HepG2 (cell line): ENCODE measurements around the gene POFUT2. TPM values are rescaled to one million over a fixed set of nuclear protein-coding genes. Genes with fewer than 3 reads are reported as not detected.

Source experiments
- ATAC-seq: fragments of 200-7000 bp; cut with Tn5 transposase; 3 replicates; pipeline ENCODE4 v1.9.1; 2020; ENCODE audit warnings: mild to moderate bottlenecking, moderate library complexity
- BruUV-seq: library from RNA; stranded (reverse); fragments of 400-500 nt; replicated peaks from 2 replicates; lab custom pipeline; 2021; lab: Mats Ljungman, UMichigan
- CTCF ChIA-PET: fragments of 300-600 bp; formaldehyde crosslinking; extraction: SDS; loops from one replicate; lab custom pipeline; 2021; ENCODE audit warnings: low total read pairs, inconsistent platforms, low intra/inter-chr PET ratio; lab: Yijun Ruan, JAX
- POLR2A ChIA-PET: fragments of 350-600 bp; sonication (Branson Sonifier 250); formaldehyde crosslinking; loops from one replicate; lab custom pipeline; 2020; ENCODE audit warnings: antibody characterized with exemption, inconsistent platforms; lab: Yijun Ruan, JAX
- DNase-seq: peaks from one replicate; pipeline ENCODE4 v3.0.0-alpha.2; 2015; ENCODE audit warnings: low spot score
- FAIRE-seq: peaks from 3 replicates; lab custom pipeline; 2011; peaks lifted over from hg19 to GRCh38; lab: Jason Lieb, UNC
- H2AFZ ChIP-seq: one replicate; pipeline ENCODE4 v1.6.1; 2011; ENCODE audit warnings: low read length, inconsistent platforms
- H3K27ac ChIP-seq: fragments of 300-600 bp; 3 replicates; pipeline ENCODE4 v1.8.0; 2011; ENCODE audit warnings: mixed run types, mild to moderate bottlenecking, mixed read lengths, low read length, inconsistent platforms; ENCODE audit not compliant: insufficient read depth; ENCODE audit errors: extremely low read length
- H3K27me3 ChIP-seq, 2 experiments: fragments of 200-600 bp in 1 of 2; 2 replicates in 1 of 2; 3 replicates in 1 of 2; pipeline versions ENCODE4 v1.6.0 to v1.8.0; 2011; ENCODE audit warnings: low read length in 2 of 2, mild to moderate bottlenecking in 2 of 2, moderate library complexity in 2 of 2, inconsistent platforms in 1 of 2; ENCODE audit not compliant: insufficient read depth in 2 of 2, control insufficient read depth in 1 of 2
- H3K36me3 ChIP-seq, 2 experiments: fragments of 200-600 bp in 1 of 2; replicated peaks in 1 of 2; 2 replicates in 1 of 2; 3 replicates in 1 of 2; pipeline versions ENCODE4 v1.5.1 to v1.8.0; 2011; ENCODE audit warnings: low read length in 2 of 2, inconsistent platforms in 1 of 2; ENCODE audit not compliant: insufficient read depth in 2 of 2, control insufficient read depth in 1 of 2
- H3K4me1 ChIP-seq: 2 replicates; pipeline ENCODE4 v1.5.1; 2012; ENCODE audit warnings: low read length, inconsistent platforms; ENCODE audit not compliant: insufficient read depth
- H3K4me2 ChIP-seq: 2 replicates; pipeline ENCODE4 v1.6.0; 2011; ENCODE audit warnings: low read depth, low read length, inconsistent platforms
- H3K4me3 ChIP-seq, 3 experiments: fragments of 200-600 bp in 1 of 3; sonication (generic), shearing (Covaris generic) in 1 of 3; replicated peaks in 1 of 3; 2 replicates each; pipeline ENCODE4 v1.5.1; 2011 to 2016; ENCODE audit warnings: low read length in 3 of 3, inconsistent platforms in 2 of 3, low read depth in 2 of 3, mild to moderate bottlenecking in 2 of 3, control low read depth in 1 of 3, mixed read lengths in 1 of 3; ENCODE audit not compliant: insufficient read depth in 1 of 3
- H3K79me2 ChIP-seq: one replicate; pipeline ENCODE4 v1.6.1; 2011; ENCODE audit warnings: low read length, inconsistent platforms; ENCODE audit not compliant: insufficient read depth
- H3K9ac ChIP-seq: 2 replicates; pipeline ENCODE4 v1.6.0; 2011; ENCODE audit warnings: mild to moderate bottlenecking, low read depth, low read length, inconsistent platforms; ENCODE audit not compliant: insufficient read depth
- H3K9me3 ChIP-seq: 2 replicates; pipeline ENCODE4 v1.5.1; 2012; ENCODE audit warnings: mild to moderate bottlenecking, low read length
- H4K20me1 ChIP-seq: 2 replicates; pipeline ENCODE4 v1.6.0; 2011; ENCODE audit warnings: inconsistent platforms, mild to moderate bottlenecking, low read length, moderate library complexity; ENCODE audit not compliant: insufficient read depth
- CHD4 ChIP-seq: fragments of 200-600 bp; sonication (generic); IDR thresholded peaks from 2 replicates; pipeline ENCODE4 v1.7.0; 2017; ENCODE audit warnings: mild to moderate bottlenecking, low read length, borderline replicate concordance
- MIER3 ChIP-seq: IDR thresholded peaks from 2 replicates; pipeline ENCODE4 v1.6.1; 2016; ENCODE audit warnings: missing compliant biosample characterization, borderline replicate concordance
- RNF219 ChIP-seq: sonication (generic); formaldehyde crosslinking; IDR thresholded peaks from 2 replicates; pipeline ENCODE4 v1.5.0; 2020; ENCODE audit warnings: mild to moderate bottlenecking, missing genetic modification reagents
- TP53 ChIP-seq: sonication (generic); formaldehyde crosslinking; conservative IDR thresholded peaks from 2 replicates; pipeline ENCODE4 v1.4.0; 2020; ENCODE audit warnings: missing genetic modification reagents
- ZMYM2 ChIP-seq: sonication (generic); formaldehyde crosslinking; IDR thresholded peaks from 2 replicates; pipeline ENCODE4 v1.8.0; 2022; ENCODE audit warnings: mild to moderate bottlenecking, missing genetic modification reagents
- ZNF329 ChIP-seq: sonication (generic); formaldehyde crosslinking; IDR thresholded peaks from 2 replicates; pipeline ENCODE4 v1.9.0; 2021; ENCODE audit warnings: low read depth, mild to moderate bottlenecking, missing genetic modification reagents
- ZNF570 ChIP-seq: sonication (generic); formaldehyde crosslinking; IDR thresholded peaks from 2 replicates; pipeline ENCODE4 v1.4.0; 2020; ENCODE audit warnings: mild to moderate bottlenecking, missing genetic modification reagents, borderline replicate concordance
- ZNF768 ChIP-seq: sonication (generic); formaldehyde crosslinking; IDR thresholded peaks from 2 replicates; pipeline ENCODE4 v1.4.0; 2020; ENCODE audit warnings: missing genetic modification reagents
- ZSCAN9 ChIP-seq: IDR thresholded peaks from 2 replicates; pipeline ENCODE4 v1.6.1; 2016; ENCODE audit warnings: borderline replicate concordance
- ZZZ3 ChIP-seq: sonication (generic); formaldehyde crosslinking; IDR thresholded peaks from 2 replicates; pipeline ENCODE4 v1.4.0; 2020; ENCODE audit warnings: missing genetic modification reagents, mild to moderate bottlenecking, borderline replicate concordance
- WGBS: methylation state at CpG from one replicate; pipeline ENCODE4 v1.1.6; 2017; ENCODE audit warnings: low lambda C conversion rate; 5-methylcytosine and 5-hydroxymethylcytosine counted together
- in situ Hi-C: cut with HindIII; loops from 2 replicates; pipeline ENCODE4 v1.10.0; 2017; ENCODE audit warnings: low pct_unique_long_range_greater_than_20kb; ENCODE audit not compliant: extremely low pct_ligation_motif_present
- intact Hi-C: fragments of 100-400 bp; cut with micrococcal nuclease; formaldehyde crosslinking; loops from one replicate; pipeline ENCODE4 v1.10.0; 2022; ENCODE audit not compliant: unreplicated experiment
- polyA plus RNA-seq, 8 experiments: library from polyadenylated mRNA; depleted of rRNA in 3 of 8; stranded (reverse) in 7 of 8; unstranded in 1 of 8; fragments of >200 nt; fragmentation: Illumina TruSeq in 4 of 8; extraction: Trizol in 4 of 8; gene quantifications; 2 replicates each; pipeline versions ENCODE4 v1.2.1 to v1.2.3, GENCODE V29; 2011 to 2016; ENCODE audit warnings: low read depth in 4 of 8, missing spikeins in 1 of 8, mixed read lengths in 1 of 8; ENCODE audit not compliant: insufficient read depth in 1 of 8
- total RNA-seq, 5 experiments: library from RNA; depleted of rRNA; stranded (reverse); fragments of >200 nt; fragmentation: Illumina TruSeq; extraction: Trizol; gene quantifications; 2 replicates each; pipeline ENCODE4 v1.2.3, GENCODE V29; 2016; ENCODE audit warnings: low read depth in 1 of 5

Gene POFUT2
- total and polyA plus RNA-seq, 2 of the 13 experiments (the other 11 are each of a cell fraction or from before 2014, with no cell fraction given), result 22.8 to 24.0 TPM

DNA sequence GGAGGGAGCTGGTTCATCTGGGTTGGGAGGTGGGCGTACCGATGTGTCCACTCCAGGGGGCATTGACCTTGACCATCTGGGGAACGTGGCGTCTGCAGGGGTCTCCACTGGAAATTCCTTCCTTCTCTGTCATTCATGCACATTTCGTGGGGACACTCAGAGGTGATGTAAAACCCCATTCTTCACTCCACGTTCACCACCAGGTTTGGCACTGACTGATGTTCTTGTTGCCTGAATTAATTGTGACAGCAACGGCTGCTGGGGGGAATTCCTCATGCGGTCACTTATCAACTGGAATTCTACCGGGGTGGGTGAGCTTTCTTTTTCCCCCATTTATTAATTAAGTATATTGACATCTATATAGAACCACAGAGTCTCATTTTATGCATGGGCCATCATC is 18.1 kb upstream of the POFUT2 start:
- peaks cover 39% of the 10 kb centered on the region for H3K4me1 ChIP-seq
- no peak overlapping the region for H3K4me2 ChIP-seq
- no peak overlapping the region for H3K4me3 ChIP-seq
- WGBS, result 93% methylated on average over 9 of the region's 9 CpGs
- no peak for DNase-seq
- H2AFZ ChIP-seq, result no peak overlapping the region
- no TSS peak for BruUV-seq
- no peaks in the 10 kb centered on the region for H3K27me3 ChIP-seq
- no peaks in the 10 kb centered on the region for H3K9me3 ChIP-seq
- no peak for FAIRE-seq
- no peak overlapping the region for H3K27ac ChIP-seq
- ChIA-PET CTCF (no interaction called here), POLR2A (interaction anchor here (2.1 kb wide), 1 partner anchor 18 kb away, joined by 5 read pairs; the partner anchor contains the start of gene POFUT2)
- no peak overlapping the region for H3K9ac ChIP-seq
- H3K79me2 ChIP-seq, result no peaks in the 10 kb centered on the region
- no peaks in the 10 kb centered on the region for H4K20me1 ChIP-seq
- TF ChIP-seq TP53, result no peak
- no peak for TF ChIP-seq ZSCAN9
- TF ChIP-seq ZZZ3 (CRISPR knock-in tag), result no peak
- no peak for TF ChIP-seq ZNF329
- no peak for TF ChIP-seq ZNF570 (CRISPR knock-in tag)
- no peak for TF ChIP-seq CHD4
- TF ChIP-seq RNF219 (CRISPR knock-in tag), result no peak
- TF ChIP-seq ZMYM2 (CRISPR knock-in tag), result no peak
- no peak for TF ChIP-seq MIER3 (CRISPR knock-in tag)
- no peak for TF ChIP-seq ZNF768 (CRISPR knock-in tag)
- no peak for ATAC-seq
- in situ Hi-C loops (no loop called here), intact Hi-C loops (loop anchor here (5.0 kb wide), 1 partner anchor 141 kb away; no protein-coding TSS in a partner anchor)
- H3K36me3 ChIP-seq, result no peaks in the 10 kb centered on the region
